Neural progenitor cell (in vitro differentiated cells): ENCODE results near the gene AMY1B. TPM values are rescaled to one million over a fixed set of nuclear protein-coding genes. Genes with fewer than 3 reads are reported as not detected.
"Not testable (repeated sequence)": the region's sequence is repeated elsewhere in the genome, so short reads cannot be mapped to it uniquely, and the experiment has no call there.

Source experiments
- DNase-seq: peaks from one replicate; pipeline ENCODE4 v3.0.0-alpha.2; 2016; ENCODE audit warnings: low spot score
- H2AFZ ChIP-seq: fragments of 200-600 bp; sonication (generic); replicated peaks from 2 replicates; pipeline ENCODE4 v1.6.1; 2016; ENCODE audit warnings: antibody characterized with exemption
- H3F3A ChIP-seq: fragments of 200-600 bp; sonication (generic); 2 replicates; pipeline ENCODE4 v1.6.1; 2016; ENCODE audit warnings: antibody characterized with exemption, low read depth
- H3K27ac ChIP-seq: fragments of 200-600 bp; sonication (generic); 2 replicates; pipeline ENCODE4 v1.5.1; 2016; ENCODE audit warnings: mild to moderate bottlenecking
- H3K27me3 ChIP-seq: fragments of 200-600 bp; sonication (generic); 2 replicates; pipeline ENCODE4 v1.6.1; 2016; ENCODE audit warnings: mild to moderate bottlenecking, moderate library complexity
- H3K36me3 ChIP-seq: fragments of 200-600 bp; sonication (generic); 2 replicates; pipeline ENCODE4 v1.5.1; 2016
- H3K4me1 ChIP-seq: fragments of 200-600 bp; sonication (generic); 2 replicates; pipeline ENCODE4 v1.6.1; 2016; ENCODE audit warnings: mixed run types
- H3K4me2 ChIP-seq: fragments of 200-600 bp; sonication (generic); 2 replicates; pipeline ENCODE4 v1.6.1; 2016
- H3K4me3 ChIP-seq: fragments of 200-600 bp; sonication (generic); 2 replicates; pipeline ENCODE4 v1.5.1; 2016
- H3K79me2 ChIP-seq: fragments of 200-600 bp; sonication (generic); 2 replicates; pipeline ENCODE4 v1.6.1; 2016; ENCODE audit warnings: low read depth
- H3K9ac ChIP-seq: fragments of 200-600 bp; sonication (generic); 2 replicates; pipeline ENCODE4 v1.6.1; 2016
- H3K9me3 ChIP-seq: fragments of 200-600 bp; sonication (generic); 2 replicates; pipeline ENCODE4 v1.5.1; 2016; ENCODE audit warnings: low read depth
- H4K20me1 ChIP-seq: fragments of 200-600 bp; sonication (generic); 2 replicates; pipeline ENCODE4 v1.6.1; 2016; ENCODE audit warnings: low read depth
- H3K27ac Mint-ChIP-seq: 3 replicates; pipeline ENCODE4 v1.8.0; 2021; ENCODE audit warnings: mixed read lengths
- H3K27me3 Mint-ChIP-seq: 2 replicates; pipeline ENCODE4 v1.8.0; 2022; ENCODE audit warnings: low read depth, mild to moderate bottlenecking, inconsistent platforms, moderate library complexity, mixed read lengths; ENCODE audit not compliant: insufficient read depth
- H3K36me3 Mint-ChIP-seq: 3 replicates; pipeline ENCODE4 v1.8.0; 2021; ENCODE audit warnings: mixed read lengths
- H3K4me1 Mint-ChIP-seq: 3 replicates; pipeline ENCODE4 v1.8.0; 2021; ENCODE audit warnings: mixed read lengths
- H3K4me3 Mint-ChIP-seq: 3 replicates; pipeline ENCODE4 v1.8.0; 2021; ENCODE audit warnings: mild to moderate bottlenecking, moderate library complexity, mixed read lengths
- H3K9me3 Mint-ChIP-seq: 3 replicates; pipeline ENCODE4 v1.8.0; 2020; ENCODE audit warnings: mixed read lengths
- total RNA-seq: library from RNA; depleted of rRNA; stranded (reverse); fragments of >200 nt; gene quantifications from 2 replicates; pipeline ENCODE4 v1.2.3, GENCODE V29; 2015; ENCODE audit warnings: low replicate concordance

AMY1B gene
- not detected in 2 replicates for total RNA-seq

DNA sequence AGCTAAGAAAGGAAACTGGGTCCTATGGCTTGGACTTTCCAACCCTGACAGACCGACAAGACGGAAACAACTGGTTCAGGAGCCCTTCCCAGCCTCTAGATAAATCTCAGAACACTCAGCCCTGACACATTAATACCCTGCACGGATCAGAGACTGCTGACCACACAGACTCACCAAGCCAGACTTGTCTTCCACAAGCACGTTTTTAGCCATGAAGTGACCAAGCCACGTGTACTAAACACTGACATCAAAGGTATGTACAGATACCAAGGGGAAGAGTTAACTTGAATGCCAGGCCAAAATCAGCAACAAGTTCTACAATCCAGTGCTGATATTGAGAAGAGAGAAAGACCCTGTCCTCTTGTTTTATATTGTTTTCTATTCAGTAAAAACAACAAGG is at the start of gene AMY1B:
AMY1B (minus strand) TSS at position 101 of the 400 bp plus-strand sequence. CDS start 571 bp downstream, outside the sequence.
- not testable (repeated sequence) for DNase-seq, H3K27ac ChIP-seq, H3K27me3 ChIP-seq, H3K36me3 ChIP-seq, H3K9ac ChIP-seq, H3K4me3 ChIP-seq, H3K27me3 Mint-ChIP-seq, H3K4me1 ChIP-seq, H3K9me3 Mint-ChIP-seq, H3K36me3 Mint-ChIP-seq, H3K4me3 Mint-ChIP-seq, H3K4me1 Mint-ChIP-seq, H2AFZ ChIP-seq, H4K20me1 ChIP-seq, H3K9me3 ChIP-seq, H3K79me2 ChIP-seq, H3F3A ChIP-seq, H3K4me2 ChIP-seq, H3K27ac Mint-ChIP-seq

DNA sequence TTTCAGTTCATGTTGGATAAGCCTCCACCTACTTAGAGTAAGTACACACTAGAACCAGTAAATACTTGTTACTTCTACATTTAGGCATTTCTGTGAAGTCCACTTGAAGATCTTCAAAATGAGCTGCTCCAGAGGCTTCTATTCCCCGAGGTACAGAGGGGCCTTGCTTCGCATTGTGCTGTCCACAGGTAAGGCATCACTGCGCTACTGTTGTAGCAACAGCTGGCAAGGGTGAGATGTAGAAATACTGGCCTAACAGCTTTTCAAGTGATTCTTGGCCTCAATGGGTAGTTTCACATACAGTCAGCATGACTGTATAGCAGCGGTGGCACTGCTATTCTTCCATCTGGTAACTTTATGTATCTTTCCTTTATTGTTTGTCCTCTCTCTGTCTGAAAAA is 49.0 kb upstream of the AMY1B start:
- not testable (repeated sequence) for H3K9ac ChIP-seq, H3K79me2 ChIP-seq, H3K9me3 Mint-ChIP-seq, H3K27ac ChIP-seq, H3K27me3 Mint-ChIP-seq, H3K9me3 ChIP-seq, H3K4me2 ChIP-seq, H3K36me3 ChIP-seq, DNase-seq, H3K27me3 ChIP-seq, H3K4me3 Mint-ChIP-seq, H3K36me3 Mint-ChIP-seq, H3K4me1 ChIP-seq, H3F3A ChIP-seq, H3K4me3 ChIP-seq, H3K4me1 Mint-ChIP-seq, H3K27ac Mint-ChIP-seq, H2AFZ ChIP-seq, H4K20me1 ChIP-seq

DNA sequence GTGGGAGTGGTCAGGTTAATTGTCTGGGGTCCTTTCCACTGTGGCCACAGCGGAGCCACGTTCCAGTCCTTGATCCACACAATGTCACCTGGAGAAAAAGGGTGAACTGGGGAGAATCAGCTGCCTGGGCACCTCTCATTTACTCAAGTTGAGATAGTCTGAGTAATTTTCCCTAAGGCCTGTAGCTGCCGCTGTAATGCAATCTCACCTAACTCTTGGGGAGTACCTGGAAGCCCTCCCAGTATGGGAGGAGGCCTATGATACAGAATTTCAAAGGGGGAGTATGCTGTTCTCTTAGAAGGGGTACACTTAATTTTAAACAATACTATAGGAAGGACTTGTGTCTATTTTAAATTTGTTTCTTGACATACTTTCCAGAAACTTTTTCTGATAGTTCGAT is 48.4 kb upstream of the AMY1B start:
- not testable (repeated sequence) for H3K4me1 Mint-ChIP-seq, H3K9me3 ChIP-seq, H3K4me3 ChIP-seq, H3K27me3 Mint-ChIP-seq, H3K27ac Mint-ChIP-seq, H3K27ac ChIP-seq, H4K20me1 ChIP-seq, H3K4me3 Mint-ChIP-seq, H3K36me3 ChIP-seq, H3K9ac ChIP-seq, H3K9me3 Mint-ChIP-seq, DNase-seq, H3K4me2 ChIP-seq, H3F3A ChIP-seq, H3K4me1 ChIP-seq, H3K79me2 ChIP-seq, H3K27me3 ChIP-seq, H3K36me3 Mint-ChIP-seq, H2AFZ ChIP-seq

DNA sequence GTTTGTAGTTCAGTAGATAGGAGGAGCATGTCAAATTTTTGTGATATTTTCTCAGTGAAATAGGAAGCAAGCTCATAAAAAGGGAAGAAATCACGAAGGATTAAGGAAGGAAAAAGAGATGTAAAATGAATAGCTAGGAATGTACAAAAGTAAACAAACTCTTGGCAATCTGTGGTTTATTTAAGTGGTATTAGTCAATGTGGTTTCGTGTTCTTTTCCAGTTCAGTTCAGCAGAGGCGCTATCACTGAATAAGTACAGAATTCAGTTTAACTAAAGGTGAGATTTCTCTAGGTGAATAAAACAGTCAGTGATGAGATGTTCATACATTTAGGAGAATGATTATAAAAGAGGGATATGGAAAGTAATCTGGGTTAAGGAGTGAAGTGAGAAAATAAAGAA is 42.0 kb upstream of the AMY1B start:
- H3K27me3 ChIP-seq, H3K27ac Mint-ChIP-seq, H3K36me3 Mint-ChIP-seq, H2AFZ ChIP-seq, H3K27ac ChIP-seq, H3K4me3 Mint-ChIP-seq, H3K4me1 ChIP-seq, H3K27me3 Mint-ChIP-seq, H3K36me3 ChIP-seq, H3K9me3 Mint-ChIP-seq, H3K9me3 ChIP-seq, H3F3A ChIP-seq, H3K4me1 Mint-ChIP-seq, H3K4me3 ChIP-seq, H3K79me2 ChIP-seq, H4K20me1 ChIP-seq, H3K4me2 ChIP-seq, DNase-seq, H3K9ac ChIP-seq: not testable (repeated sequence)

DNA sequence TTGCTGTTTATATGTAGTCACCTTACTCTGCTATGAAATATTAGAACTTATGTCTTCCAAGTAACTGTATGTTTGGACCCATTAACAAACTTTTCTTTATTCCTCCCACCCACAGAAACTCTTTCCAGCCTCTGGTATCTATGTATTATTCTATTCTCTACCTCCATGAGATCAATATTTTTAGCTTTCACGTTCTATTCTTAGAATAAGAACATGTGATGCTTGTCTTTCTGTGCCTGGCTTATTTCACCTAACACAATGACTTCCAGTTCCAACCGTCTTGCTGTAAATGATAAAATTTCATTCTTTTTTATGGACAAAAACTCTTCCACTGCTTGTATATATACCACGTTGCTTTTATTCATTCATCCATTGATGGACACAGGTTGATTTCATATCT is 39.3 kb upstream of the AMY1B start:
- not testable (repeated sequence) for DNase-seq, H3K36me3 ChIP-seq, H3K4me1 Mint-ChIP-seq, H3K4me1 ChIP-seq, H3F3A ChIP-seq, H3K27me3 ChIP-seq, H3K27ac ChIP-seq, H3K36me3 Mint-ChIP-seq, H3K9ac ChIP-seq, H3K4me3 ChIP-seq, H3K4me3 Mint-ChIP-seq, H3K4me2 ChIP-seq, H3K27me3 Mint-ChIP-seq, H4K20me1 ChIP-seq, H2AFZ ChIP-seq, H3K79me2 ChIP-seq, H3K27ac Mint-ChIP-seq, H3K9me3 ChIP-seq, H3K9me3 Mint-ChIP-seq

DNA sequence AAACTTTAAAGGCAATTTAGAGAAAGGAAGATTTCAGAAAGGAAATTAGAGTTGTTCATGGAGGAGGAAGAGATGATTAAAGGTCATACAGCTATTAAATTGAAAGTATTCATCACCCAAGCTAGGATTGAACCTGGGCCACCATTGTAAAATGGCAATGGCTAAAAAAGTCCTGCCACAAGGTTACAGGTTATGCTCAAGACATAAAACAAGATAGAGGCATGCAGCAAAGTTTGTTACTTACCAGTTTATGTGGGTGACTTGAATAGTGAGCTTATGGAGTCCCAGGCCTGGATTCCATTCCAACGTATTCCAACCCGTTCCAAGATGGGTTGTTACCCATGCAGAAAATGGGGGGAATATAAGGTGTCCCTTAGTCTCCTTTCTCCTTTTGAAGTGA is 25.5 kb upstream of the AMY1B start:
- H3K27me3 ChIP-seq, H4K20me1 ChIP-seq, H3K9ac ChIP-seq, H3K27ac ChIP-seq, H3K4me3 Mint-ChIP-seq, H3K27ac Mint-ChIP-seq, H3K9me3 ChIP-seq, H3K36me3 Mint-ChIP-seq, H3K36me3 ChIP-seq, H3K4me1 Mint-ChIP-seq, H2AFZ ChIP-seq, H3K79me2 ChIP-seq, DNase-seq, H3F3A ChIP-seq, H3K27me3 Mint-ChIP-seq, H3K4me3 ChIP-seq, H3K4me2 ChIP-seq, H3K9me3 Mint-ChIP-seq, H3K4me1 ChIP-seq: not testable (repeated sequence)

DNA sequence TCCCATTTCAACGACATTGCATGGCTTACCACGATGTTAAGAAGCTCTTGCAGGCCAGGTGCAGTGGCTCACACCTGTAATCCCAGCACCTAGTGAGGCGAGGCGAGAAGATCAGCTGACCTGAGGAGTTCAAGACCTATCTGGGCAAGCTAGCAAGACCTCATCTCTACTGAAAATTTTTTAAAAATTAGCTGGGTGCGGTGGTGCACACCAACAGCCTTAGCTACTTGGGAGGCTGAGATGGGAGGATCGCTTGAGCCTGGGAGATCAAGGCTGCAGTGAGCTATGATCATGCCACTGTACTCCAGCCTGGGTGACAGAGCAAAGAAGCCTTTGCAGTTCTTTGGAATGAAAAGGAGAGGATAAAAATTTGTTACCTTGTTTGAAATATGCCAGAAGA is 21.4 kb upstream of the AMY1B start:
- DNase-seq, H3K27ac ChIP-seq, H3K27me3 Mint-ChIP-seq, H3K4me3 ChIP-seq, H3F3A ChIP-seq, H3K36me3 Mint-ChIP-seq, H3K9ac ChIP-seq, H2AFZ ChIP-seq, H3K4me2 ChIP-seq, H3K4me3 Mint-ChIP-seq, H3K27ac Mint-ChIP-seq, H3K4me1 ChIP-seq, H4K20me1 ChIP-seq, H3K4me1 Mint-ChIP-seq, H3K36me3 ChIP-seq, H3K79me2 ChIP-seq, H3K27me3 ChIP-seq, H3K9me3 ChIP-seq, H3K9me3 Mint-ChIP-seq: not testable (repeated sequence)

DNA sequence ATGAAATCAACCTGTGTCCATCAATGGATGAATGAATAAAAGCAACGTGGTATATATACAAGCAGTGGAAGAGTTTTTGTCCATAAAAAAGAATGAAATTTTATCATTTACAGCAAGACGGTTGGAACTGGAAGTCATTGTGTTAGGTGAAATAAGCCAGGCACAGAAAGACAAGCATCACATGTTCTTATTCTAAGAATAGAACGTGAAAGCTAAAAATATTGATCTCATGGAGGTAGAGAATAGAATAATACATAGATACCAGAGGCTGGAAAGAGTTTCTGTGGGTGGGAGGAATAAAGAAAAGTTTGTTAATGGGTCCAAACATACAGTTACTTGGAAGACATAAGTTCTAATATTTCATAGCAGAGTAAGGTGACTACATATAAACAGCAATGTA is 14.4 kb upstream of the AMY1B start:
- not testable (repeated sequence) for H3K4me1 ChIP-seq, H3K9me3 Mint-ChIP-seq, H3K4me3 Mint-ChIP-seq, H3K4me2 ChIP-seq, H4K20me1 ChIP-seq, H3K9me3 ChIP-seq, H3K27ac Mint-ChIP-seq, H3K36me3 ChIP-seq, H2AFZ ChIP-seq, H3K9ac ChIP-seq, H3K27me3 ChIP-seq, H3K27ac ChIP-seq, H3K4me3 ChIP-seq, H3K4me1 Mint-ChIP-seq, DNase-seq, H3K36me3 Mint-ChIP-seq, H3K79me2 ChIP-seq, H3F3A ChIP-seq, H3K27me3 Mint-ChIP-seq

DNA sequence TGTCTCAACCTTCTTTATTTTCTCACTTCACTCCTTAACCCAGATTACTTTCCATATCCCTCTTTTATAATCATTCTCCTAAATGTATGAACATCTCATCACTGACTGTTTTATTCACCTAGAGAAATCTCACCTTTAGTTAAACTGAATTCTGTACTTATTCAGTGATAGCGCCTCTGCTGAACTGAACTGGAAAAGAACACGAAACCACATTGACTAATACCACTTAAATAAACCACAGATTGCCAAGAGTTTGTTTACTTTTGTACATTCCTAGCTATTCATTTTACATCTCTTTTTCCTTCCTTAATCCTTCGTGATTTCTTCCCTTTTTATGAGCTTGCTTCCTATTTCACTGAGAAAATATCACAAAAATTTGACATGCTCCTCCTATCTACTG is 11.7 kb upstream of the AMY1B start:
- not testable (repeated sequence) for H2AFZ ChIP-seq, H3K4me3 Mint-ChIP-seq, H3K79me2 ChIP-seq, H3K4me3 ChIP-seq, H3K4me2 ChIP-seq, H3K4me1 Mint-ChIP-seq, H3K27me3 ChIP-seq, DNase-seq, H3K4me1 ChIP-seq, H3K9me3 Mint-ChIP-seq, H3K27ac Mint-ChIP-seq, H3K36me3 ChIP-seq, H3K36me3 Mint-ChIP-seq, H3K27me3 Mint-ChIP-seq, H3F3A ChIP-seq, H3K27ac ChIP-seq, H3K9ac ChIP-seq, H4K20me1 ChIP-seq, H3K9me3 ChIP-seq
